DOHH2 (cell line): ENCODE measurements around the gene LIN28A.

Experiments
- H3F3A ChIP-seq: fragments of 200-600 bp; sonication (generic), shearing (Covaris generic); 2 replicates; pipeline ENCODE4 v1.6.0; 2016; ENCODE audit warnings: antibody characterized with exemption, mild to moderate bottlenecking; ENCODE audit not compliant: control insufficient read depth, insufficient read depth
- H3K27ac ChIP-seq: fragments of 200-600 bp; sonication (generic); 2 replicates; pipeline ENCODE4 v1.5.1; 2014; ENCODE audit warnings: low read depth, mild to moderate bottlenecking, low read length, moderate library complexity
- H3K27me3 ChIP-seq: fragments of 200-600 bp; sonication (generic); 2 replicates; pipeline ENCODE4 v1.6.1; 2014; ENCODE audit warnings: mild to moderate bottlenecking, low read length, mixed read lengths; ENCODE audit not compliant: control insufficient read depth
- H3K36me3 ChIP-seq: fragments of 200-600 bp; sonication (generic); 2 replicates; pipeline ENCODE4 v1.6.1; 2014; ENCODE audit warnings: mild to moderate bottlenecking, low read length, moderate library complexity, mixed read lengths; ENCODE audit not compliant: control insufficient read depth
- H3K4me1 ChIP-seq: fragments of 200-600 bp; sonication (generic); 2 replicates; pipeline ENCODE4 v1.6.1; 2014; ENCODE audit warnings: mild to moderate bottlenecking, low read length, mixed read lengths; ENCODE audit not compliant: control insufficient read depth
- H3K4me2 ChIP-seq: fragments of 200-600 bp; sonication (generic); 2 replicates; pipeline ENCODE4 v1.6.0; 2014; ENCODE audit warnings: mild to moderate bottlenecking, low read length, moderate library complexity
- H3K4me3 ChIP-seq: fragments of 200-600 bp; sonication (generic); 2 replicates; pipeline ENCODE4 v1.5.1; 2014; ENCODE audit warnings: mild to moderate bottlenecking, low read length, mixed read lengths
- H3K79me2 ChIP-seq: fragments of 200-600 bp; sonication (generic); 2 replicates; pipeline ENCODE4 v1.6.1; 2014; ENCODE audit warnings: mild to moderate bottlenecking, low read length, mixed read lengths; ENCODE audit not compliant: control insufficient read depth
- H3K9me2 ChIP-seq: fragments of 200-600 bp; sonication (generic); replicated peaks from 2 replicates; pipeline ENCODE4 v1.6.1; 2014; ENCODE audit warnings: mild to moderate bottlenecking, low read length, mixed read lengths; ENCODE audit not compliant: control insufficient read depth
- H3K9me3 ChIP-seq: fragments of 200-600 bp; sonication (generic); 2 replicates; pipeline ENCODE4 v1.6.1; 2014; ENCODE audit warnings: antibody characterized with exemption, low read length, mixed read lengths; ENCODE audit not compliant: control insufficient read depth, insufficient read depth
- H4K20me1 ChIP-seq: fragments of 200-600 bp; sonication (generic); 2 replicates; pipeline ENCODE4 v1.6.0; 2014; ENCODE audit warnings: low read depth, mild to moderate bottlenecking, antibody characterized with exemption, low read length, moderate library complexity; ENCODE audit not compliant: control insufficient read depth, insufficient read depth
- CTCF ChIP-seq: fragments of 200-600 bp; sonication (generic); IDR thresholded peaks from one replicate; pipeline ENCODE4 v1.5.1; 2014; ENCODE audit warnings: antibody characterized with exemption, mild to moderate bottlenecking, low read depth, low read length; ENCODE audit not compliant: poor library complexity, severe bottlenecking
- EZH2phosphoT487 ChIP-seq: fragments of 200-600 bp; sonication (generic); IDR thresholded peaks from 2 replicates; pipeline ENCODE4 v1.6.1; 2017; ENCODE audit warnings: borderline replicate concordance, mild to moderate bottlenecking, antibody characterized with exemption, low read length, moderate library complexity, mixed read lengths

LIN28A gene

DNA sequence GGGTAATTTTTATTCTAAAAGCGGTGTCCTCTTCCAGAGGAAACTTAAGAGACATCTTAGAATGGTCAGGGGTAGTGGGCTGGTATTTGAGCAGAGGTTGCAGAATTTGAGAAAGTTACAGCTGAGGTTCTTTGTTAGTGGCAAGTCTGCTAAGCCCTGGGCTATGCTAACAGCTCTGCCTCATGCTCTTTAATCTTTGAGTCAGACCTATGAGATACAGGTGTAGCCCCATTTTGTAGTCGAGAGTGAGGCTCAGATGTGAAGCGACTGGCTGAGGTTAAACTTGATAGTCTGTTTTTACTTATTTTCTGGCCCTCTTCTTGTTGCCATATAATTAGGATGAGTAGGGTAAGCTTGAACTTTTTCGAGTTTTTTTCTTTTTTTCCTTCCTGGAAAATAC, 66.3 kb downstream of the LIN28A start:
- no peaks in the 10 kb centered on the region for H3K9me3 ChIP-seq
- H3K27me3 ChIP-seq: no peaks in the 10 kb centered on the region
- H3K4me3 ChIP-seq: no peak overlapping the region
- no peak overlapping the region for H3K4me2 ChIP-seq
- peaks cover 52% of the 10 kb centered on the region for H3F3A ChIP-seq
- peak overlapping the region; percentile 24; the same call in 1 of the 2 replicates for H3K27ac ChIP-seq
- TF ChIP-seq EZH2phosphoT487 (no peak), CTCF (no peak)
- peaks cover 26% of the 10 kb centered on the region for H3K79me2 ChIP-seq
- H4K20me1 ChIP-seq: peaks cover 25% of the 10 kb centered on the region
- no peaks in the 10 kb centered on the region for H3K9me2 ChIP-seq
- peaks cover 31% of the 10 kb centered on the region for H3K4me1 ChIP-seq
- H3K36me3 ChIP-seq: peaks cover 48% of the 10 kb centered on the region

GRCh38 chr1:26477446-26478152, 67.0 kb downstream of the LIN28A start:
- TF ChIP-seq CTCF (no peak), EZH2phosphoT487 (no peak)
- H3K4me3 ChIP-seq: no peak overlapping the region
- no peaks in the 10 kb centered on the region for H3K9me2 ChIP-seq
- H3K27ac ChIP-seq: peak overlapping the region; percentile 24; the same call in 1 of the 2 replicates
- H3K9me3 ChIP-seq: no peaks in the 10 kb centered on the region
- peaks cover 54% of the 10 kb centered on the region for H3F3A ChIP-seq
- H3K36me3 ChIP-seq: peaks cover 45% of the 10 kb centered on the region
- no peak overlapping the region for H3K4me2 ChIP-seq
- peaks cover 31% of the 10 kb centered on the region for H3K4me1 ChIP-seq
- peaks cover 25% of the 10 kb centered on the region for H4K20me1 ChIP-seq
- H3K27me3 ChIP-seq: no peaks in the 10 kb centered on the region
- peaks cover 23% of the 10 kb centered on the region for H3K79me2 ChIP-seq

GRCh38 chr1:26478159-26478558, 67.5 kb downstream of the LIN28A start:
- TF ChIP-seq CTCF: no peak
- no peak for TF ChIP-seq EZH2phosphoT487
- peaks cover 24% of the 10 kb centered on the region for H4K20me1 ChIP-seq
- H3K4me2 ChIP-seq: no peak overlapping the region
- H3F3A ChIP-seq: peaks cover 55% of the 10 kb centered on the region
- H3K36me3 ChIP-seq: peaks cover 42% of the 10 kb centered on the region
- peaks cover 31% of the 10 kb centered on the region for H3K4me1 ChIP-seq
- H3K9me2 ChIP-seq: no peaks in the 10 kb centered on the region
- no peaks in the 10 kb centered on the region for H3K9me3 ChIP-seq
- H3K79me2 ChIP-seq: peaks cover 20% of the 10 kb centered on the region
- H3K27me3 ChIP-seq: no peaks in the 10 kb centered on the region
- no peak overlapping the region for H3K4me3 ChIP-seq
- H3K27ac ChIP-seq: no peak overlapping the region
